H9 (cell line): ENCODE data around the gene LARP6. TPM values are rescaled to one million over a fixed set of nuclear protein-coding genes. Genes with fewer than 3 reads are reported as not detected.

Experiments used
- DNase-seq: peaks from one replicate; pipeline ENCODE4 v3.0.0-alpha.2; 2017
- H2AFZ ChIP-seq: one replicate; pipeline ENCODE4 v1.6.1; 2013; ENCODE audit warnings: mild to moderate bottlenecking, low read length, control low read depth, moderate library complexity
- H2AK5ac ChIP-seq: 2 replicates; pipeline ENCODE4 v1.6.1; 2013; ENCODE audit warnings: low read length, control low read depth, mixed read lengths; ENCODE audit not compliant: insufficient read length
- H2BK120ac ChIP-seq: one replicate; pipeline ENCODE4 v1.6.1; 2013; ENCODE audit warnings: low read depth, mild to moderate bottlenecking, low read length, control low read depth, inconsistent platforms; ENCODE audit not compliant: poor library complexity, severe bottlenecking
- H2BK12ac ChIP-seq: 2 replicates; pipeline ENCODE4 v1.6.1; 2013; ENCODE audit warnings: low read length, control low read depth, mixed read lengths, low read depth; ENCODE audit not compliant: insufficient read length
- H2BK15ac ChIP-seq: 2 replicates; pipeline ENCODE4 v1.6.1; 2013; ENCODE audit warnings: low read depth, low read length, control low read depth
- H2BK20ac ChIP-seq: one replicate; pipeline ENCODE4 v1.6.1; 2013; ENCODE audit warnings: low read depth, mild to moderate bottlenecking, low read length, control low read depth, inconsistent platforms; ENCODE audit not compliant: poor library complexity, severe bottlenecking
- H2BK5ac ChIP-seq: 2 replicates; pipeline ENCODE4 v1.6.1; 2013; ENCODE audit warnings: low read length, control low read depth, mixed read lengths; ENCODE audit not compliant: insufficient read length
- H3K14ac ChIP-seq: 2 replicates; pipeline ENCODE4 v1.6.1; 2013; ENCODE audit warnings: low read length, control low read depth; ENCODE audit not compliant: insufficient read depth
- H3K18ac ChIP-seq: 2 replicates; pipeline ENCODE4 v1.6.1; 2013; ENCODE audit warnings: low read depth, mild to moderate bottlenecking, mixed read lengths, low read length, control low read depth; ENCODE audit not compliant: insufficient read length
- H3K23ac ChIP-seq: 2 replicates; pipeline ENCODE4 v1.6.1; 2013; ENCODE audit warnings: low read length, control low read depth, mixed read lengths, low read depth; ENCODE audit not compliant: insufficient read length
- H3K23me2 ChIP-seq: 2 replicates; pipeline ENCODE4 v1.6.1; 2013; ENCODE audit warnings: low read depth, mild to moderate bottlenecking, mixed read lengths, low read length, control low read depth; ENCODE audit not compliant: insufficient read length, poor library complexity, severe bottlenecking
- H3K27ac ChIP-seq: 2 replicates; pipeline ENCODE4 v1.5.1; 2013; ENCODE audit warnings: low read length, control low read depth, mixed read lengths, low read depth; ENCODE audit not compliant: insufficient read length
- H3K27me3 ChIP-seq: 2 replicates; pipeline ENCODE4 v1.6.1; 2013; ENCODE audit warnings: low read length, control low read depth, inconsistent platforms; ENCODE audit not compliant: insufficient read depth
- H3K4ac ChIP-seq: 2 replicates; pipeline ENCODE4 v1.6.1; 2013; ENCODE audit warnings: low read depth, mild to moderate bottlenecking, control low read depth, inconsistent platforms, low read length, moderate library complexity
- H3K4me1 ChIP-seq: 2 replicates; pipeline ENCODE4 v1.6.1; 2013; ENCODE audit warnings: low read length, control low read depth, inconsistent platforms; ENCODE audit not compliant: insufficient read depth
- H3K4me2 ChIP-seq: 2 replicates; pipeline ENCODE4 v1.6.1; 2013; ENCODE audit warnings: low read length, control low read depth, mixed read lengths; ENCODE audit not compliant: insufficient read length, insufficient read depth
- H3K56ac ChIP-seq: 2 replicates; pipeline ENCODE4 v1.6.1; 2013; ENCODE audit warnings: low read depth, mild to moderate bottlenecking, mixed read lengths, low read length, control low read depth; ENCODE audit not compliant: insufficient read length
- H3K79me1 ChIP-seq: 2 replicates; pipeline ENCODE4 v1.6.1; 2013; ENCODE audit warnings: low read depth, mild to moderate bottlenecking, moderate library complexity, low read length, control low read depth, inconsistent platforms; ENCODE audit not compliant: insufficient read depth, poor library complexity, severe bottlenecking
- H3K79me2 ChIP-seq: 2 replicates; pipeline ENCODE4 v1.6.1; 2013; ENCODE audit warnings: low read length, control low read depth, inconsistent platforms; ENCODE audit not compliant: insufficient read depth
- H3K9ac ChIP-seq: 2 replicates; pipeline ENCODE4 v1.6.1; 2013; ENCODE audit warnings: low read length, control low read depth, mixed read lengths; ENCODE audit not compliant: insufficient read length; ENCODE audit errors: extremely low read depth
- H3K9me3 ChIP-seq: one replicate; pipeline ENCODE4 v1.6.1; 2013; ENCODE audit warnings: low read depth, low read length, inconsistent platforms; ENCODE audit not compliant: control insufficient read depth
- H3T11ph ChIP-seq: one replicate; pipeline ENCODE4 v1.6.1; 2013; ENCODE audit warnings: mild to moderate bottlenecking, low read length, control low read depth, inconsistent platforms
- H4K20me1 ChIP-seq: one replicate; pipeline ENCODE4 v1.6.1; 2013; ENCODE audit not compliant: control insufficient read depth, insufficient read length, insufficient read depth
- H4K5ac ChIP-seq: 2 replicates; pipeline ENCODE4 v1.6.1; 2013; ENCODE audit warnings: low read depth, mild to moderate bottlenecking, mixed read lengths, low read length, control low read depth; ENCODE audit not compliant: insufficient read length
- H4K8ac ChIP-seq: replicated peaks from 2 replicates; pipeline ENCODE4 v1.6.1; 2013; ENCODE audit warnings: low read length, control low read depth, mixed read lengths, low read depth; ENCODE audit not compliant: insufficient read length
- H4K91ac ChIP-seq: 2 replicates; pipeline ENCODE4 v1.6.1; 2013; ENCODE audit warnings: low read depth, mild to moderate bottlenecking, moderate library complexity, mixed read lengths, low read length, control low read depth; ENCODE audit not compliant: insufficient read length
- H3K27ac Mint-ChIP-seq, 3 experiments: 2 replicates in 2 of 3; 3 replicates in 1 of 3; pipeline ENCODE4 v1.8.0; 2020 to 2021; ENCODE audit warnings: mixed read lengths in 3 of 3, mild to moderate bottlenecking in 1 of 3, moderate library complexity in 1 of 3
- H3K27me3 Mint-ChIP-seq: 2 replicates; pipeline ENCODE4 v1.8.0; 2021; ENCODE audit warnings: low read depth, mild to moderate bottlenecking, moderate library complexity, mixed read lengths
- H3K36me3 Mint-ChIP-seq, 3 experiments: 2 replicates in 2 of 3; 3 replicates in 1 of 3; pipeline ENCODE4 v1.8.0; 2020 to 2021; ENCODE audit warnings: low read depth in 3 of 3, mixed read lengths in 3 of 3; ENCODE audit not compliant: insufficient read depth in 1 of 3
- H3K4me1 Mint-ChIP-seq, 2 experiments: 2 replicates each; pipeline ENCODE4 v1.8.0; 2020; ENCODE audit warnings: mixed read lengths in 2 of 2
- H3K4me3 Mint-ChIP-seq, 2 experiments: 2 replicates in 1 of 2; 3 replicates in 1 of 2; pipeline ENCODE4 v1.8.0; 2020 to 2021; ENCODE audit warnings: mild to moderate bottlenecking in 2 of 2, mixed read lengths in 2 of 2, moderate library complexity in 1 of 2
- H3K9me3 Mint-ChIP-seq, 2 experiments: 2 replicates in 1 of 2; 3 replicates in 1 of 2; pipeline ENCODE4 v1.8.0; 2020; ENCODE audit warnings: mild to moderate bottlenecking in 2 of 2, mixed read lengths in 2 of 2, moderate library complexity in 1 of 2
- CTCF ChIP-seq: fragments of 200-600 bp; sonication (generic); conservative IDR thresholded peaks from 3 replicates; pipeline ENCODE4 v1.8.0; 2021; ENCODE audit warnings: antibody characterized with exemption, mild to moderate bottlenecking
- WGBS: extraction: QIAGEN DNeasy Blood & Tissue Kit; methylation state at CpG from one replicate; pipeline ENCODE4 v1.1.7; 2013; ENCODE audit warnings: missing lambda C conversion rate, low lambda C conversion rate, mixed read lengths; ENCODE audit not compliant: insufficient read length; ENCODE audit errors: extremely low coverage; 5-methylcytosine and 5-hydroxymethylcytosine counted together
- total RNA-seq: library from RNA; stranded (reverse); gene quantifications from 2 replicates; pipeline ENCODE4 v1.2.1, GENCODE V29; 2021

LARP6 gene
- total RNA-seq, 1 experiment from 2014 or later, result 18.9 TPM

- Histone ChIP-seq H3K9me3 (no peaks in the 10 kb centered on the region), H2BK15ac (no peak overlapping the region), H3K4me1 (no peaks in the 10 kb centered on the region), H2BK12ac (no peak overlapping the region), H3K4me2 (no peak overlapping the region), H4K5ac (no peak overlapping the region), H3K27me3 (no peaks in the 10 kb centered on the region), H4K91ac (no peak overlapping the region), H3K4ac (no peak overlapping the region), H3K23me2 (no peaks in the 10 kb centered on the region), H2AFZ (no peak overlapping the region), H2AK5ac (no peak overlapping the region), H3K56ac (no peak overlapping the region), H3K18ac (no peak overlapping the region), H3K14ac (no peak overlapping the region), H3K9ac (no peak overlapping the region), H2BK5ac (no peak overlapping the region), H3K79me1 (no peaks in the 10 kb centered on the region), H3K79me2 (no peaks in the 10 kb centered on the region), H4K8ac (no peak overlapping the region), H3K23ac (no peak overlapping the region), H3K27ac (no peak overlapping the region), H4K20me1 (no peaks in the 10 kb centered on the region), H2BK20ac (no peak overlapping the region), H3T11ph (no peak overlapping the region), H2BK120ac (no peak overlapping the region)
- H3K27ac Mint-ChIP-seq, result no peak overlapping the region
- no CpG with 5 or more reads among the region's 6 CpGs for WGBS
- no peak overlapping the region for H3K4me3 Mint-ChIP-seq
- H3K4me1 Mint-ChIP-seq, result no peaks in the 10 kb centered on the region
- no peaks in the 10 kb centered on the region for H3K9me3 Mint-ChIP-seq
- no peak for TF ChIP-seq CTCF
- H3K27me3 Mint-ChIP-seq, result no peaks in the 10 kb centered on the region
- DNase-seq, result no peak
- peaks cover 3 to 12% (median 7%) of the 10 kb centered on the region in 3 experiments for H3K36me3 Mint-ChIP-seq
Measured at GRCh38 chr15:70845602-70846360, 8.2 kb downstream of the LARP6 start.
